HFFc6 (cell line): ENCODE data around the gene MAP7D2. TPM values are rescaled to one million over a fixed set of nuclear protein-coding genes. Genes with fewer than 3 reads are reported as not detected.

Source experiments
- DNase-seq: peaks from one replicate; pipeline ENCODE4 v3.0.0-alpha.2; 2018
- H3K27ac Mint-ChIP-seq: 2 replicates; pipeline ENCODE4 v1.8.0; 2020; ENCODE audit warnings: mild to moderate bottlenecking, mixed read lengths
- H3K27me3 Mint-ChIP-seq: 2 replicates; pipeline ENCODE4 v1.8.0; 2021; ENCODE audit warnings: mild to moderate bottlenecking, moderate library complexity, mixed read lengths; ENCODE audit not compliant: insufficient read depth
- H3K36me3 Mint-ChIP-seq: 2 replicates; pipeline ENCODE4 v1.8.0; 2021; ENCODE audit warnings: low read depth, mixed read lengths
- H3K4me1 Mint-ChIP-seq: 2 replicates; pipeline ENCODE4 v1.8.0; 2020; ENCODE audit warnings: low read depth, mixed read lengths
- H3K4me3 Mint-ChIP-seq: 2 replicates; pipeline ENCODE4 v1.8.0; 2020; ENCODE audit warnings: mild to moderate bottlenecking, moderate library complexity, mixed read lengths
- H3K9me3 Mint-ChIP-seq: 2 replicates; pipeline ENCODE4 v1.8.0; 2020; ENCODE audit warnings: mild to moderate bottlenecking, mixed read lengths
- CTCF ChIP-seq: fragments of 200-600 bp; sonication (generic); IDR thresholded peaks from 2 replicates; pipeline ENCODE4 v1.5.0; 2021; ENCODE audit warnings: antibody characterized with exemption, mild to moderate bottlenecking
- total RNA-seq, 6 experiments: library from RNA; stranded (reverse); fragmentation: NEBNext Ultra II Directional; extraction: Animal tissue kit (Norgen Biotek cat#: 25700); gene quantifications; 2 replicates in 1 of 6; 3 replicates in 5 of 6; pipeline ENCODE4 v1.2.3, GENCODE V29; 2021

Gene MAP7D2
- total RNA-seq, 6 experiments from 2014 or later = 0.05 to 0.47 (median 0.20) TPM; not detected in 1

GRCh38 chrX:19972984-19973383 lies 143.7 kb downstream of the MAP7D2 start:
- Mint-ChIP-seq H3K36me3 (peaks cover 17% of the 10 kb centered on the region), H3K9me3 (0 out of 2 replicates have a peak, but pooled peaks cover 2% of the 10 kb centered on the region), H3K4me3 (no peak overlapping the region), H3K27ac (no peak overlapping the region), H3K4me1 (no peaks in the 10 kb centered on the region), H3K27me3 (no peaks in the 10 kb centered on the region; the same call in none of the 2 replicates)
- no peak for DNase-seq
- TF ChIP-seq CTCF = no peak

- H3K27me3 Mint-ChIP-seq = no peaks in the 10 kb centered on the region; the same call in 1 of the 2 replicates
- no peaks in the 10 kb centered on the region for H3K4me1 Mint-ChIP-seq
- H3K4me3 Mint-ChIP-seq = no peak overlapping the region
Measured at GRCh38 chrX:19968276-19968675, 148.4 kb downstream of the MAP7D2 start.

GRCh38 chrX:19966056-19966455 lies 150.7 kb downstream of the MAP7D2 start:
- Mint-ChIP-seq H3K4me3 (no peak overlapping the region), H3K27me3 (no peaks in the 10 kb centered on the region; the same call in 1 of the 2 replicates), H3K36me3 (peaks cover 6% of the 10 kb centered on the region; the same call in 1 of the 2 replicates), H3K9me3 (no peaks in the 10 kb centered on the region), H3K27ac (no peak overlapping the region), H3K4me1 (no peaks in the 10 kb centered on the region)
- no peak for DNase-seq
- no peak for TF ChIP-seq CTCF

More at GRCh38 chrX:19968276-19968675, 148.4 kb downstream of the MAP7D2 start:
- Mint-ChIP-seq H3K9me3 (no peaks in the 10 kb centered on the region), H3K27ac (no peak overlapping the region), H3K36me3 (peaks cover 6% of the 10 kb centered on the region; the same call in 1 of the 2 replicates)
- no peak for TF ChIP-seq CTCF
- DNase-seq = no peak

GRCh38 chrX:19964017-19964710 lies 152.5 kb downstream of the MAP7D2 start:
- Mint-ChIP-seq H3K27me3 (no peaks in the 10 kb centered on the region), H3K9me3 (no peaks in the 10 kb centered on the region), H3K4me1 (peaks cover 2% of the 10 kb centered on the region; the same call in 1 of the 2 replicates), H3K27ac (no peak overlapping the region), H3K36me3 (peaks cover 6% of the 10 kb centered on the region; the same call in 1 of the 2 replicates), H3K4me3 (no peak overlapping the region)
- no peak for DNase-seq
- TF ChIP-seq CTCF = no peak

GRCh38 chrX:19960913-19961312 lies 155.8 kb downstream of the MAP7D2 start:
- DNase-seq = no peak
- Mint-ChIP-seq H3K9me3 (no peaks in the 10 kb centered on the region), H3K36me3 (peaks cover 6% of the 10 kb centered on the region; the same call in 1 of the 2 replicates), H3K4me3 (no peak overlapping the region), H3K27ac (no peak overlapping the region), H3K4me1 (peaks cover 7% of the 10 kb centered on the region; the same call in 1 of the 2 replicates), H3K27me3 (no peaks in the 10 kb centered on the region)
- TF ChIP-seq CTCF = no peak
